Stimulated activated CD4-positive, alpha-beta T cell treated with anti-CD3 and anti-CD28 coated beads, Interleukin-4, amount 100 ng/mL, for 24 hours (primary cell): ENCODE measurements around the gene FDX2.
"Not testable (repeated sequence)": the region's sequence is repeated elsewhere in the genome, so short reads cannot be mapped to it uniquely, and the experiment has no call there.

Experiments used
- DNase-seq: peaks from one replicate; pipeline ENCODE4 v3.0.0-alpha.2; 2020

The FDX2 gene

DNA sequence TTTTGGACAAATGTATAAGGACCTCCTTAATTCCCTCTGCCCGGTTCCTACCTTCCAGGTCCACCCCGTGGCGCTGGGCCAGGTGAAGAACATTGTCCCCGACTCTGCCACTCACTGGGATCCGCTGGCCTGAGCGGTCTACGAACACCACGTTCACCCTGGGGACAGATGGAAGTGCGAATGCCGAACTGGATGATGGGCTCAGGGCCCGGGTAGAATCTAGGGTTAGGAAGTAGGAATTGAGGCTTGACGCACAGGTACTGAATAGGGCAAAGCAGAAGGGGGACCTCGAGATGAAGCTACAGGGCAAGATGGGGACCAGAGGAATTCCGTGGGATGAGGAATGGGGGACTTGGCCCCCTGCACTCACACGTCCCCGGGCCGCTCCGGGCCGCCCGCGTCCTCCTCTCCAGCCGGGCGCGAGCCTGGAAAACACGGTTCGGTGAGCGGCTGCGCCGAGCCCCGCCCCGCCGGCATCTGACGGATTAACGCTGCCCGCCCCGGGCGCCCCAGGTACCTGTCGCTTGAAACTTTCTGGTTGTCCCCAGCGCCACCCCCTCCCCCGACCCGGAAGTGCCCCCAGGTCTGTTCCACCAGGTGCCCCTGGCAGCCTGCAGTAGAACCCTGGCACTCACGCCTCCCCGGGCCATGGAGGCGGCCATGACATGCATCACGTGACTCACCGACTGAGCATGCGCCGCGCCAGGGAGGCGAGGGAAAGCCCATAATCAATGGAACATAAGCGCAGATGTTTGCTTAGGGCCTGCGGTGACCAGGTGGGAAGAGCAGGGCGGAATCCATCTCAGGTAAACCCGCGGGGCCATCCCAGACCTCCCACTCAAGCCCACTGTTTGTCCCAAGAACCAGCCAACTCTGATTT lies at the start of gene FDX2:
Gene FDX2, minus strand, starts transcription at position 681 of the 880 bp plus-strand sequence. Its CDS starts 19 bp downstream, at position 662.
- peak; percentile 95 for DNase-seq

DNA sequence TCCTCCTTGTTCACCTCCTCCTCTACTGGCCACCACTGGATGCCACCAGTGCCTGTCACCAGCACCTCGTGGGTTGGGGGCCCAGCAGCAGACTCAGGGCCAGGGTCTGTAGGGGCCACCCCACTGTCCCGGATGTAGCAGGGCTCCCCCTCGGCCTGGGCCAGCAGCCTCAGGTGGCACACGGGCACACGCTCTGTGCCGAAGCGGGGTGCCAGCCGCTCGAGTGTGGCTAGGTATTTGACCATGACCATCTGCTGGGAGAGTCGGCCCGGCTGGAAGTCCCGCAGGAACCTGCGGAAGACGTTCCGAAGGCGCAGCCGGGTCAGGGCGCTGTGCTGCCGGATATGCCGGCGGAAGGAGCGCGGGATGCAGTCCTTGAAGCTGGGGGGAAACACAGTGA lies 49.7 kb upstream of the FDX2 start:
- DNase-seq: no peak

DNA sequence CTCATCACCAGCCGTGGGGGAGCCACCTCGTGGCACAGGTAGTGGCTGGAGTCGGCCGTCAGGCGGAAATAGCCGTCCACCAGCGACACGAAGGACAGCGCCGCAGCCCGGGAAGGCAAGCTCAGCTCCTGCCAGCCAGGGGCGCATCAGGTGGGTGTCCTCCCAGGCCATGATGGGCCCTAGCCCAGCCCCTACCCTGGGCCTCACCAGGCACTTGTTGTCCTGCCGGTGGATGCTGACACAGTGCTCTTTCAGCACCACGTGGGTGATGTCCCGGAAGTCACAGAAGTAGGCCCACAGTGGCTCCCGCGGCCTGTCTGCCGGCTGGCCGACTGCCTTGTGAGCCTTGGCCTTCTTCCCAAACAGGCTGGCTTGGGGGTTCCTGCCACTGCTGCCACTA lies 48.8 kb upstream of the FDX2 start:
- no peak for DNase-seq

DNA sequence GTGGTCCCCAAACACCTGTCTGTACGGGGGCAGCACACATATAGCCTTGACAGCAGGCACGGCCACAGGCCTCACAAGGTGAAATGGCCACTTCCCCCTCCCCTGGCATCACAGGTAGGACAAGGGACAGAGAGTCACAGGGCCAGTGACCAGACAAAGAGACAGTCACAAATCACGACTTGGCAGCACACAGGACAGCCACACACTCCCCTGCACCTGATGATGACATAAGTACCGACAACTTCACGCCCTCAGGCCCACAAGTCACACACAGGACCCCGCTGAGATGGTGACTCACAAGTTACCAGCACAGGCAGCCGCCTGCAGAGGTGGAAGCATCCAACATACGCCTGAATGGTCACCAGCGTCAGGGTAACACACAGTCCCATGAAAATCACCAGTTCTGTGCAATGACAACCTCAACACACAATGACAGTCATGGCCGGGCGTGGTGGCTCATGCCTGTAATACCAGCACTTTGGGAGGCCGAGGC lies 48.0 kb upstream of the FDX2 start:
- no peak for DNase-seq

DNA sequence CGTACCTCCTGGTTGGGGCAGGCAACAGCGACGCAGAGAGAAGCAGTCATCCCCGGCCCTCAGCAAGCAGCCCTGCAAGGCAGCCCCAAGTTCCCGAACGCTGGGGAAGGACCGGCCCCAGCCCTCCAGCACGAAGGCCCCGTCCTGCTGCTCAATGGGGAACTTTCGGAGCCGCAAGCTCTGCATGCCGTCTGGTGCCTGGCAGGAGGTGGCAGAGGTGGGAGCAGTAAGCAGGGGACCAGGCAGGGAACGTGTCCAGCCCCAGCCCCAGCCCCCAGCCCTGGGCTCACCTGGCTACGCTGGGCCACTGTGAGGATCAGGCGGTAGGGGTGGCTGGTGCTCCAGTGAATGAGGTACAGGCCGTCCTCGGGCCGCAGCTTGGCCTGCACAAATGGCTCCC lies 46.4 kb upstream of the FDX2 start:
- no peak for DNase-seq

DNA sequence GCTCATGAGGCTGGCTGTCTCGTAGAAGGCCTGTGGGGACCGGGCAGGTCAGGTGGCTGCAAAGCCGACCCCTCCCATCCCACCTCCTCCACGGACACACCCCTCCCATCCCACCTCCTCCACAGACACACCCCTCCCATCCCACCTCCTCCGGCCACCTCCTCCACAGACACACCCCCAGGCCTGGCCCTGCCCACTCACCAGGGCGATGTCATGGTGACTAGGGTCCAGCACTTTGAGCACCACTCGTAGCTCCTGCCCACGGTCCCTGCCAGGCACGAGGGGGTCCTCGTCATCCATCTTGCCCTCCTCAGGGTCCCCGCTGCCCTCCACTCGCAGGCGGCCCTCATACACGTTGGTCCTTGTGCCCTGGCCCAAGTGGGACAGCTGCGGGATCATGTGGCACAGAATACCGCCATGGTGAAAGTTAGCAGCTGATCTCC lies 45.8 kb upstream of the FDX2 start:
- DNase-seq: no peak

DNA sequence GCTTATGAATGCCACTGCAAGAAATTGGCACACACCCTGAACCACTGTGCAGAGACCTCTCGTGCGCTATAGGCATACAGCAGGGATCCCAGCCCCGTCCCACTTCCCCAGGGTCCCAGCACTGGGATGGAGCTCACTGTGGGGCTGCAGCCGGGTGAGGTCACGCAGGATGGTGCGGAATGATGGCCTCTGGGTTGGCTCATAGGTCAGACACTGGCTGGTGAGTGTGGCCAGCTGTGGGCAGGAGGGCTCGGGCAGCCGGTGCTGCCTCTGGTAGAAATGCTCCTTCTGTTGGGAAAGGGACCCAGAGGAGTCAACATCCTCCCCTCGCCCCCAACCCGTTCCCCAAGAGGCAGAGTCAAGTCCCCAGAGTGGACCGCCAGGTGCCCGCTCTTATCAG lies 40.6 kb upstream of the FDX2 start:
- no peak for DNase-seq

DNA sequence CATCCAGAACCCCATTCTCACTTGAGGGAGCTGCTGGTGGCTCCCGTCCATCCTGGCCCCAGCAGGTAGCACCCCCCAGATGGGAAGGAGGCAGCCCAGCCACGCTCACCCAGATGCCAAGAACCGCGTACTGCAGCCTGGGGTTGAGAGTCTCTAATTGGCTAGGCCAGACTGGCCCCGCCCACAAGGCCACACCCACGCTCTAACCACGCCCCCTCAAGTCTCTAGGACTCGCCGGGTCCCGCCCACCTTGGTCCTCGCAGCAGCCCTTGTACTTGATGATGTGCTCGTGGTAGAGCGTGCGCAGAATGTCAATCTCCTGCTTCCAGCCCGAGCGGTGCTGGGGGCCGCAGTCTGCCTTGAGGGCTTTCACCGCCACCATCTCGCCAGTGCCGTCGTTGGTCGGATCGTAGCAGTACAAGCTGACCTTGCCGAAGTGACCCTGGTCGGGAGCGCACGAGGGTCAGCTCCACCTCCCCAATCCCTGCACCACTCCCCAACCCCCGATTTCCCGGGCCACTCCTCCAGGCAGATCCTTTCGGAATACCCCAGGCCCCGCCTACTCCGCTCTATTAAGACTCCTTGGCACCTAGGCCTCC lies 38.1 kb upstream of the FDX2 start:
- peak; percentile 54 for DNase-seq

DNA sequence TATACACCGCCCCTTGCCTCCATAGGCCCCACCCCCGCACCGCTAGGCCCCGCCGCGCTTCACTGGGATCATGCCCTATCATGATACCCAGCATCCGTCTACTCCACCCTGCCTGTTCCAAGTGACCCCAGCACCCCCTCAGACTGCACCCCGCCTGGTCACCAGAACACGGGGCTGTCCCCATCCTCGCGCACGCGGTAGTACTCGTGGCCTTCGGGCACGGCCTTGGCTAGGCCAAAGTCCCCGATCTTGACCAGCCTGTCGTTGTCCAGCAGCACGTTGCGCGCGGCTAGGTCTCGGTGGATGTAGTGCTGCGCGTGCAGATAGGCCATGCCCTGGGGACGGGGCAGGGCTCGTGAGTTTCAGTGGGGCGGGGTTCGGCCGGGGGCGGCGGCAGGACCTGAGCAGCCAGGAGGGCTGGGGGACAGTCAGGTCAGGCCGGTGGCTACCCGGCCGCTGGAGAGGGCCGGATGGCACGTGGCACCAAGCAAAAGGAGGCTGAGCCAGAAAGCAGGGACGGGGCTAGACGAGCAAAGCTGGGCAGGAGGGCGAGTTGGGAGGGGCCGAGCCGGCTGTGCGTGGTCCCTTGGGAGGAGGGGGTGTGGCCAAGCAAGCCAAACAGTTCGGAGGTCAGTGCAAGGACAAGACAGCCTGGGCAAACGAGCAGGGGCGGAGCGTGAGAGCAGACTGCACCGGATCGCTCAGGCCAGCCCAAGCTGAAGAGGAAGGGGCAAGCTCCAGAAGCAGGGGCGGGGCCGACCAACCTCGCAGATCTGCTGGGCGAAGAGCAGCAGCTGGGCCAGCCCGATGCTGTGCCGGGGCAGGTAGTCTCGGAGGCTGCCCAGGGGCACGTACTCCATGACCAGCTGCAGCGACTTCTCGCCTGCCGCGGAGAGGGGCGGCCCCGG lies 37.2 kb upstream of the FDX2 start:
- DNase-seq: no peak

DNA sequence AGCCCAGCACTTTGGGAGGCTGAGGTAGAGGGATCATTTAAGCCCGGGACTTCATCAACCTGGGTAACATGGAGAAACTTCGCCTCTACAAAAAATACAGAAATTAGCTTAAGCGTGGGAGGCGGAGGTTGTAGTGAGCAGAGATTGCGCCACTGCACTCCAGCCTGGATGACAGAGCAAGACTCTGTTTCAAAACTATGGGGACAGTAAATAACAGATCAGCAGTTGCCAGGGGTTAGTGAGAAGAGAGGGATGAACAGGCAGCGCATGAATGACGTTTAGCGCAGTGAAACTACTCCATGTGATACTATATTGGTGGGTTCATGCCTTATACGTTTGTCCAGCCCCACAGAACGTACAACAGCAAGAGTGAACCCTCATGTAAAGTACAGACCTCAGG lies 30.7 kb upstream of the FDX2 start:
- DNase-seq: no peak

DNA sequence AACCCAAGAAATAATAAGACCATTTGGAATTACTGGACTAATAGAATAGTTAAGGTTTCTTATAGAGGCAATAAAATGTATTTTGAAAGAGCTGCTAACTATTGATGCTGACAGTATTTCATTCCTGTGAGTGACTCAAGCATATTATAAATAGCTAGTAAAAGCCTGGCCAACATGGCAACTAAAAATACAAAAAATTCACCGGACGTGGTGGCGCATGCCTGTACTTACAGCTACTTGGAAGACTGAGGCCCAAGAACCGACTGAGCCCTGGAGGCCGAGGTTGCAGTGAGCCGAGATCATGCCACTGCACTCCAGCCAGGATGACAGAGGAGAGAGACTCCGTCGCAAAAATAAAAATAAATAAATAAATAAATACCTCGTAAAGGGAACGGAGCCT lies 29.0 kb upstream of the FDX2 start:
- no peak for DNase-seq

DNA sequence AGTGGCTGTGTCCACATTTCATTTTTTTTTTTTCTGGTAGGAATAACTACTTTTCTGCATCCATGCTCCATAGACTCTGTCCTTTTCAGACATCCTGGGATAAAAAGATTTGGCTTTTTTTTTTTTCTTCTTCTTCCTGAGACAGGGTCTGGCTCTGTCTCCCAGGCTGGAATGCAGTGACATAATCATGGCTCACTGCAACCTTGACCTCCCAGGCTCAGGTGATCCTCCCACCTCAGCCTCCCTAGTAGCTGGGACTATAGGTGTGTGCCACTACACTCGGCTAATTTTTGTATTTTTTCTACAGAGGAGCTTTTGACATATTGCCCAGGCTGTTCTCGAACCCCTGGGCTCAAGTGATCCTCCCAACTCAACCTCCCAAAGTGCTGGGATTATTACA lies 27.7 kb upstream of the FDX2 start:
- no peak for DNase-seq

DNA sequence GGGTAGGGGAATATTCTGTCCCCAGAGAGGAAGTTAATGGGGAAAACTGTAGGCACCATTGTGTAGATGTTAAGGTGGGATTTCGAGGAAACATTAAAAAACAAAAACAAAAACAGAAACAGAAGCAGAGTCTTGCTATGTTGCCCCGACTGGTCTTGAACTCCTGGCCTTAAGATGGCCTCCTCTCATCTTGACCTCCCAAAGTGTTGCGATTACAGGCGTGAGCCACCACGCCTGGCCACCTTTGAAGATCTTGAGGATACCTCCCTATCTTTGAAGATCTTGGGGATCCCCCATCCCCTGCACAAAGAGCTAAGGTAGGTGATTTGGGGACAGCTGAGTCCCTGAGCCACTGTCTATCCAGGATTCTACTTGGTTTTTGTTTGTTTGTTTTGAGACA lies 24.2 kb upstream of the FDX2 start:
- DNase-seq: no peak

DNA sequence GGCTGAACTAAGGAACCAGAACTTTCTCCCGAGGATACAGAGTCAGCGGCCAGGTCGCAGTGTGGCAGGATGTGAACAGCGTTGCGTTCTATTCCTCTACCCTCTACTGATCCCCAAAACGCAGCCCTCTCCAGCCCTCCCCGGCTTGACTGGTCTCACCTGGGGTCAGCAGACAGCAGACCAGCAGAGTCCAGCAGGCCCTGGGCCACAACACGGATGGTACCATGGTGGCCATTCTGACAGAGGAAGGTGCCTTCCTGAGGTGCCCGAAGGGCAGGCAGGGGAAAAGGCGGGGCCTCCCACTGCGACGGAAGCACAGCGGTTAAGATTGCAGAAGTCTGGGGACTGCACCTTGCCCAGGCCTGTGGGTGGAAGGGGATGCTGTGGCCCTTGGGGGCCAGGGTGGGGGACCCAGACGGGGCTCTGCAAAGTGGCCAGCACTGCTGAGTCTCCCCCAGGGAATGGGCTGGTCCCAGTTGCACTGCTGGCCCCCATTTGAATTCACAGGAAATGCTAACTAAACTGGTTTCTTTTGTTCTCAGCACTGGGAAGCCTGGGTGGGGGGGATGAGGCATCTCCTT lies 23.7 kb upstream of the FDX2 start, which contains the start of gene ICAM3:
Gene ICAM3, minus strand, starts transcription at position 245 of the 581 bp plus-strand sequence. Its CDS starts 10 bp downstream, at position 235.
- peak; percentile 65 for DNase-seq

DNA sequence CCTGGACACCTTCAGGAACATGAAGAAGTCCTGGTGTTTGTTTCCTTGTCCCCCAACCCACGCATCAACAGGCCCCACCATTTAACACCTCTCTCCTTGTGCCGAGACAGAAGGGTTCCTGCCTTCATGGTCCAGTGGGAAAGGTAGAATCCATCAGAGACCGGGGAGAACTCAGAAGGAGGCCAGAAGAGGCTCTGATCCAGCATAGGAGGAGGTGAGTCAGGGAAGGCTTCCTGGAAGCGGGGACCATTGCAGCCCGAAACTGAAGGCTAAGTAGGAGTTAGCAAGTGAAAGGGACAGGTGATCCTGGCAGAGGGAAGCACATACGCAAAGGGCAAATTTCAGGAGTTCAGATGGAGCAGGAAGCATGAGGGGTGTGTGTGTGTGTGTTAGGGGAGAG lies 23.1 kb upstream of the FDX2 start:
- DNase-seq: no peak

DNA sequence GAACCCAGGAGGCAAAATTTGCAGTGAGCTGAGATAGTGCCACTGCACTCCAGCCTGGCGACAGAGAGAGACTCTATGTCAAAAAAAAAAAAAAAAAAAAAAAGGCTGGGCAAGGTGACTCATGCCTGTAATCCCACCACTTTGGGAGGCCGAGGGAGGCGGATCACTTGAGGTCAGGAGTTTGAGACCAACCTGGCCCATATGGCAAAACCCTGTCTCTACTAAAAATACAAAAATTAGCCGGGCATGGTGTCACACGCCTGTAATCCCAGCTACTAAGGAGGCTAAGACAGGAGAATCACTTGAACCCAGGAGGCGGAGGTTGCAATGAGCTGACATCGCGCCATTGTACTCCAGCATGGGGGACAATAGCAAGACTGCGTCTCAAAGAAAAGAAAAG lies 20.9 kb upstream of the FDX2 start:
- DNase-seq: not testable (repeated sequence)

DNA sequence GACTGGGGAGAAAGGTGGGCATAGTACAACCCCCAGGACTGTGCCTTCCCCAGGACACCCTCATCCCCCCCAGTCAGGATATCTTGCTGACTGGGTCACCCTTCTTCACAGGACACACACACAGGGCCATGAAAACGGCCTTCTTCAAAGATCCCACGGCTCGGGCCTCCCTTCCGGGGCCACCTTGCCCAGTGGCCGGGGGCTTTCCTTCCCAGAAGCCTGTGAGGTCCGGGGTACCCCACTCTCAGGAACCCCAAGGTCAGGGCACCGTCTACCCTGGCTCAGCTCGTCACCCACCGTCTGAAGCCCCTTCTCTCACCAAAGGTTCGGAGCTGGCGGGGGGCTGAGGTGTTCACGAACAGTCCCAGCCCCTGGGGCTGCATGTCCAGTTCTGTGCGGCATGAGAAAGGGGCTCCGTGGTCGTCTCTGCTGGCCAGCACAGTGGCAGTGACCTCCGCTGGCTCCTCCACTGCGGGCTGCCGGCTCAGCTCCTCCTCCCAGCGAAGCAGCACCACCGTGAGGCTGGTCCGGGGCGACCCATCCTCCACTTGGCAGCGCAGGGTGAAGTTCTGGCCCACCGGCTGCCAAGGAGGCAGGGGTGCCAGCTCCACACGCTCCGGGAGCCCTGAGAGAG lies 19.7 kb upstream of the FDX2 start:
- no peak for DNase-seq

DNA sequence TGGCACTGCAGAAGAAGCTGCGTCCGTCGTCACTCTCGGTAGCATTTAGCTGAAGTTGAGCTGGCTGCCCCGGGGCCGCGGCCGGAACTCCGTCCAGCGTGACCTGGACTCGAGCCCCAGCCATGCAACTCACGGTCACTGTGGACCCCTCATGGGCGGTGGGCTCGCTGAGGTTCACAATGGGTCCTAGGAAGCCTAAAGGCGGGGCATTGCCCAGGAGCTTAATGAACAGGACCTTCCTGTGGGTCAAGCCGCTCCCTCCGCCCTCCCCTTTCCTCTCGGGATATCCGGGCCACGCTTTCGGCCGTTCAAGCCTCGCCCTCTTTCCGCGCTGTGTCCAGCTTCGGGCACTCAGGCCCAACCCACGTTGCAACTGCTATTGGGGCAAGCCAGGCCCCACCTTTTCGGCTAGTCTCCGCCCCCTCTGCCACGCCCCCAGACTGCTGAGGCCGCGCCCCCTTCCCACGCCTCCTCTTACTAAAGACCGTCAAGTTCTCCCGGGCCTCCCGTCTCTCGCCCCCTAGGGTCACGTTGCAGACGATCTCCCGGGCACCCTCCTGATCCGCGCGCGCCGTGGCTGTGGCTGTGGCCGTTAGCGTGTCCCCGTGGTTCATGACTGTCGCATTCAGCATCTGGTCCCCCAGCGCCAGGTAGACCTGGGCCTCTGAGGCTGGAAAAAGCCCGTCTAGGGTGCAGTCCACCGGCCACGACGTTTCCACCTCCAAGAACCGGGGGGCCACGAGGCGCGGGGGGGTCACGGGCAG lies 19.0 kb upstream of the FDX2 start:
- peak; percentile 39 for DNase-seq

DNA sequence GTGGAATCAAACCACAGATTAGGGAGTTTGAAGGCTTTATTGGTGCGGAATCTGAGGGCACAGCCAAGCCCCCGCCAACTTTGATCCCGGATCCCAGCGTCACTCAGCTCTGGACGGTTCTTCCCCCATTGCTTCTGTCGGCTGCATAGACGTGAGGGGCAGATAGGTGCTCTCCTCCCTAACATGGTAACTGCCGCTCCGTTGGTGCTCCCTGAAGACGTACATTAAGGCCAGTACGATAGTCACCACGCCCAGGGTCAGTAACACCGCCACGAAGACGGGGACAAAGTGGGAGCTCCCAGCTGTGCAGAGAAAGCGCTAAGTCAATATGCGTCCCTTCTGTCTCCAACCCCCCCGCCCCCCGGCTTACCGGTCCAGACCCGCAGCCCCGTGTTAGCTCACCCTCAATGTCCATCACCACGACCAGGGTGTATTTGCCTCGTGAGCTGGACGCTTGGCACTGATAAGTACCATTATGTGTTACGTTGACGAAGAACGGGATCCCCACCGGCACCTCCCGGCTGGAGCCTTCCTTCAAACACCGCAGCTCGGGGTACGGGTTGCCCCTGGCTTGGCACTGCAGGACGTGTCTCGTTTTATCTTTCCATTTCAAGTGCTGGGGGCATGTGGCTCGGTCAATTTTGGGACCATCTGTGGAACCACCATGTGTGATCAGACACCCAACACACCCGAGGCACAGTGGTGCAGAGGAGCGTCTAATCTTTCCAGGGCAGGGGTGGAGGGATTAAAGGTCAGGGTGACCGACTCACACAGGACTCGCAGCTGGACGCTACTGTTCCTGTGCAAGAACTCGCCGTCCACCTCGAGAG lies 18.2 kb upstream of the FDX2 start:
- no peak for DNase-seq

DNA sequence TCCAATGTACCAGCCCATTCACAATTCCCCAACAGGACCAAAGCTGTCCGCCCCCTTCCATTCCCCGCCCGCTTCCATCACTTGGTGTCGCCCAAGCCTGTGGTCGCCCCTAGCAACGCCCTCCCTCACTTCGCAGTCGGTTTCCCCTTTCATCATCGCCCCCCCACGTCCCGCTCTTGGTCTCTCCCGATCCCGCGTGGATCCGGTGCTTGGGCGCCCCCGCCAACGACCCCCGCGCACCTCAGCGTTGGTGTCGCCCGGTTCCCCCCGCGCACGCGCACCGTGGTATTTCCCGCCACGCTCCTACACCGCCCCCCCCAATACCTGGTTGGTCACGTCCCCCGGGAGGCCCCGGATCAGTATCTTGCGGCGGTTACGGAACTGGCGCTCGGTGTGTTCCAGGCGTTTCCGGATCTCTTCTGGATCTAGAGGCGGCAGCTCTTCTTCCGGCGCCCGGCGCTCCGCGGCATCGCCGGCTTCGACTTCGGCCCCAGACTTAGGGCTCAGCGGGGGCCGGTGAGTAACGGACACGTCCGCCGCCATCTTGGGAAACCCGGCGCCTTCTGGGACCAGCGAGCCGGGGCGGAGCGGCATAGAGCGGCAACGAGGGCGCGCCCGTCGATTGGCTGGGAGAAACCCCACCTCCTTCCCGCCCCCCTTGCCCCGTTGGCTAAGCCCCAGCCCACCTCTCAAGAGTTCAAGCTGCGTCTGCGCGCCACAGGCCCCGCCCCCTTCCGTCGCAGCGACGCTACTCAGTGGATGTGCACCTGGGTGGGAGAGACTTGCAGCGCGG lies 17.3 kb upstream of the FDX2 start, which contains the start of gene RAVER1:
Gene RAVER1, minus strand, starts transcription at position 565 of the 793 bp plus-strand sequence. Its CDS starts 22 bp downstream, at position 543.
- peak; percentile 98 for DNase-seq
